B cell (primary cell): ENCODE measurements around the gene MYOM1. TPM values are rescaled to one million over a fixed set of nuclear protein-coding genes. Genes with fewer than 3 reads are reported as not detected.

Experiments
- ATAC-seq: fragments of 200-7000 bp; cut with Tn5 transposase; one replicate; pipeline ENCODE4 v1.10.0; 2021; ENCODE audit warnings: low read depth, mild to moderate bottlenecking, moderate number of reproducible peaks, moderate library complexity
- CTCF ChIA-PET: fragments of 350-600 bp; sonication (Branson Sonifier 250); formaldehyde crosslinking; loops from one replicate; lab custom pipeline; 2021; ENCODE audit warnings: antibody characterized with exemption, inconsistent platforms; lab: Charles Lee
- POLR2A ChIA-PET: fragments of 350-600 bp; sonication (Branson Sonifier 250); formaldehyde crosslinking; loops from one replicate; lab custom pipeline; 2021; ENCODE audit warnings: antibody characterized with exemption; lab: Charles Lee
- DNase-seq: peaks from one replicate; pipeline ENCODE4 v3.0.0; 2013
- H2AFZ ChIP-seq: 2 replicates; pipeline ENCODE4 v1.6.1; 2012; ENCODE audit warnings: mild to moderate bottlenecking, low read depth, low read length; ENCODE audit not compliant: insufficient read depth, poor library complexity, severe bottlenecking
- H3K27ac ChIP-seq, 2 donors: 1 replicate in 1 of 2; 2 replicates in 1 of 2; pipeline ENCODE4 v1.5.1; 2012 to 2013; ENCODE audit warnings: low read length in 2 of 2, mild to moderate bottlenecking in 2 of 2, moderate library complexity in 1 of 2
- H3K27me3 ChIP-seq, 4 experiments: fragments of 200-600 bp in 1 of 4; sonication (generic) in 1 of 4; replicated peaks in 1 of 4; 1 replicate in 2 of 4; 2 replicates in 2 of 4; pipeline versions ENCODE4 v1.6.1 to v1.7.0; 2013 to 2016; ENCODE audit warnings: low read length in 3 of 4, mild to moderate bottlenecking in 2 of 4, mixed read lengths in 1 of 4, moderate library complexity in 1 of 4; ENCODE audit not compliant: insufficient read depth in 4 of 4, control insufficient read depth in 3 of 4; ENCODE audit errors: control extremely low read depth in 1 of 4
- H3K36me3 ChIP-seq, 2 experiments: replicated peaks in 1 of 2; 1 replicate in 1 of 2; 2 replicates in 1 of 2; pipeline versions ENCODE4 v1.6.1 to v1.7.1; 2013; ENCODE audit warnings: low read length in 1 of 2; ENCODE audit not compliant: insufficient read depth in 2 of 2, control insufficient read depth in 1 of 2; ENCODE audit errors: control extremely low read depth in 1 of 2, extremely low read depth in 1 of 2
- H3K4me1 ChIP-seq, 2 donors: fragments of 200-600 bp in 1 of 2; sonication (generic) in 1 of 2; 1 replicate in 1 of 2; 2 replicates in 1 of 2; pipeline versions ENCODE4 v1.5.1 to v1.6.1; 2013 to 2017; ENCODE audit warnings: low read length in 2 of 2; ENCODE audit not compliant: control insufficient read depth in 2 of 2, insufficient read depth in 2 of 2
- H3K4me2 ChIP-seq: replicated peaks from 2 replicates; pipeline ENCODE3; 2012; ENCODE audit warnings: mild to moderate bottlenecking, low read depth, low read length; ENCODE audit not compliant: poor library complexity, severe bottlenecking
- H3K4me3 ChIP-seq, 5 experiments: fragments of 200-600 bp in 1 of 5; sonication (generic) in 1 of 5; 1 replicate in 3 of 5; 2 replicates in 2 of 5; pipeline versions ENCODE4 v1.5.1 to v1.7.0; 2011 to 2016; ENCODE audit warnings: low read length in 4 of 5, mild to moderate bottlenecking in 4 of 5, low read depth in 2 of 5, control low read depth in 1 of 5, moderate library complexity in 1 of 5; ENCODE audit not compliant: insufficient read depth in 1 of 5; ENCODE audit errors: control extremely low read depth in 1 of 5, extremely low read depth in 1 of 5
- H3K79me2 ChIP-seq: fragments of 200-600 bp; sonication (generic); one replicate; pipeline ENCODE4 v1.6.0; 2016; ENCODE audit warnings: low read length; ENCODE audit not compliant: control insufficient read depth, insufficient read depth
- H3K9ac ChIP-seq: fragments of 200-600 bp; sonication (generic); 2 replicates; pipeline ENCODE4 v1.6.1; 2017; ENCODE audit warnings: mild to moderate bottlenecking, low read length, moderate library complexity
- H3K9me3 ChIP-seq, 3 donors: one replicate each; pipeline versions ENCODE4 v1.6.1 to v1.7.1; 2013; ENCODE audit warnings: low read length in 2 of 3; ENCODE audit not compliant: control insufficient read depth in 2 of 3, insufficient read depth in 1 of 3; ENCODE audit errors: control extremely low read depth in 1 of 3
- H4K20me1 ChIP-seq: 2 replicates; pipeline ENCODE4 v1.6.0; 2012; ENCODE audit warnings: mild to moderate bottlenecking, low read length; ENCODE audit not compliant: insufficient read depth, control insufficient read depth, poor library complexity, severe bottlenecking
- H3K27ac Mint-ChIP-seq: one replicate; pipeline ENCODE4 v1.8.0; 2021; ENCODE audit warnings: mixed read lengths
- H3K27me3 Mint-ChIP-seq: one replicate; pipeline ENCODE4 v1.8.0; 2021; ENCODE audit warnings: mixed read lengths
- H3K4me1 Mint-ChIP-seq: one replicate; pipeline ENCODE4 v1.8.0; 2021; ENCODE audit warnings: mixed read lengths
- H3K4me3 Mint-ChIP-seq: one replicate; pipeline ENCODE4 v1.8.0; 2021; ENCODE audit warnings: mixed read lengths
- H3K9me3 Mint-ChIP-seq: one replicate; pipeline ENCODE4 v1.8.0; 2022; ENCODE audit warnings: mixed read lengths; ENCODE audit not compliant: insufficient read depth
- CTCF ChIP-seq: fragments of 200-600 bp; IDR thresholded peaks from one replicate; pipeline ENCODE4 v1.8.0; 2022; ENCODE audit warnings: antibody characterized with exemption, mild to moderate bottlenecking
- EZH2 ChIP-seq: IDR thresholded peaks from 2 replicates; pipeline ENCODE4 v1.6.1; 2012; ENCODE audit warnings: borderline replicate concordance, low read depth, mild to moderate bottlenecking, moderate library complexity, low read length; ENCODE audit not compliant: insufficient read depth, poor library complexity, severe bottlenecking
- WGBS: methylation state at CpG from one replicate; pipeline ENCODE4 v1.1.5; 2013; ENCODE audit warnings: missing lambda C conversion rate; ENCODE audit not compliant: insufficient coverage; 5-methylcytosine and 5-hydroxymethylcytosine counted together
- intact Hi-C: fragments of 100-400 bp; cut with micrococcal nuclease; formaldehyde crosslinking; loops from one replicate; pipeline ENCODE4 v1.10.0; 2022
- polyA plus RNA-seq: library from polyadenylated mRNA; depleted of rRNA; stranded (reverse); fragments of >200 nt; gene quantifications from 2 replicates; pipeline ENCODE4 v1.2.3, GENCODE V29; 2012
- total RNA-seq, 2 donors: library from RNA; stranded (reverse); fragments of 120-200 nt in 1 of 2; gene quantifications; 1 replicate in 1 of 2; 2 replicates in 1 of 2; pipeline versions ENCODE4 v1.2.3 to v1.2.4, GENCODE V29; 2013 to 2022

Gene MYOM1
- total and polyA plus RNA-seq, 2 donors (not counting 1 experiment from before 2014, with no cell fraction given) = 1.5 to 12.8 TPM

GRCh38 chr18:3268306-3268705, 48.5 kb upstream of the MYOM1 start:
- peaks cover 90% of the 10 kb centered on the region for H3K79me2 ChIP-seq
- H3K36me3 ChIP-seq = peaks cover 0 to 7% of the 10 kb centered on the region in 2 experiments
- no peak overlapping the region for H3K4me3 ChIP-seq
- Mint-ChIP-seq H3K4me3 (no peak overlapping the region), H3K27ac (no peak overlapping the region), H3K9me3 (no peaks in the 10 kb centered on the region), H3K27me3 (no peaks in the 10 kb centered on the region), H3K4me1 (peaks cover 74% of the 10 kb centered on the region)
- no peak overlapping the region for H3K9ac ChIP-seq
- H3K4me2 ChIP-seq = peak overlapping the region; percentile 5
- H4K20me1 ChIP-seq = peaks cover 80% of the 10 kb centered on the region
- no peak for TF ChIP-seq CTCF
- no peak for TF ChIP-seq EZH2
- ATAC-seq (no peak), DNase-seq (no peak)
- intact Hi-C loops = no loop called here
- no peaks in the 10 kb centered on the region for H3K27me3 ChIP-seq
- H3K9me3 ChIP-seq = no peaks in the 10 kb centered on the region
- H3K27ac ChIP-seq = peak overlapping the region in 1 of 2 donors; percentile 42
- no peak overlapping the region for H2AFZ ChIP-seq
- ChIA-PET POLR2A (no interaction called here), CTCF (no interaction called here)
- H3K4me1 ChIP-seq = peaks cover 59 to 62% of the 10 kb centered on the region in 2 donors

- peaks cover 65 to 69% of the 10 kb centered on the region in 2 donors for H3K4me1 ChIP-seq
- ATAC-seq (no peak), DNase-seq (no peak)
- H3K36me3 ChIP-seq = no peaks in the 10 kb centered on the region
- Mint-ChIP-seq H3K4me1 (peaks cover 79% of the 10 kb centered on the region), H3K9me3 (no peaks in the 10 kb centered on the region), H3K27ac (peak overlapping the region; percentile 10), H3K27me3 (no peaks in the 10 kb centered on the region), H3K4me3 (peak overlapping the region; percentile 6)
- peaks cover 98% of the 10 kb centered on the region for H3K79me2 ChIP-seq
- ChIA-PET POLR2A (no interaction called here), CTCF (interaction anchor here (0.8 to 1.9 kb wide), 4 partner anchors 14 to 400 kb away, joined by 3 to 7 read pairs (median 4); no protein-coding TSS in a partner anchor)
- H3K4me2 ChIP-seq = peak overlapping the region; percentile 29
- H3K27me3 ChIP-seq = no peaks in the 10 kb centered on the region
- WGBS = 80% methylated on average over 6 of the region's 7 CpGs
- peak overlapping the region in 1 of 2 donors; percentile 22 for H3K27ac ChIP-seq
- TF ChIP-seq CTCF (no peak), EZH2 (no peak)
- no peaks in the 10 kb centered on the region for H3K9me3 ChIP-seq
- no peak overlapping the region for H3K9ac ChIP-seq
- H2AFZ ChIP-seq = no peak overlapping the region
- peaks cover 71% of the 10 kb centered on the region for H4K20me1 ChIP-seq
- H3K4me3 ChIP-seq = no peak overlapping the region
- intact Hi-C loops = no loop called here
Observed at GRCh38 chr18:3266062-3266608, 46.4 kb upstream of the MYOM1 start.
